DOHH2 (cell line): Measurements from ENCODE around the gene TPPP3.

Experiments
- CTCF ChIP-seq: fragments of 200-600 bp; sonication (generic); IDR thresholded peaks from one replicate; pipeline ENCODE4 v1.5.1; 2014; ENCODE audit warnings: antibody characterized with exemption, mild to moderate bottlenecking, low read depth, low read length; ENCODE audit not compliant: poor library complexity, severe bottlenecking
- EZH2phosphoT487 ChIP-seq: fragments of 200-600 bp; sonication (generic); IDR thresholded peaks from 2 replicates; pipeline ENCODE4 v1.6.1; 2017; ENCODE audit warnings: borderline replicate concordance, mild to moderate bottlenecking, antibody characterized with exemption, low read length, moderate library complexity, mixed read lengths

DNA sequence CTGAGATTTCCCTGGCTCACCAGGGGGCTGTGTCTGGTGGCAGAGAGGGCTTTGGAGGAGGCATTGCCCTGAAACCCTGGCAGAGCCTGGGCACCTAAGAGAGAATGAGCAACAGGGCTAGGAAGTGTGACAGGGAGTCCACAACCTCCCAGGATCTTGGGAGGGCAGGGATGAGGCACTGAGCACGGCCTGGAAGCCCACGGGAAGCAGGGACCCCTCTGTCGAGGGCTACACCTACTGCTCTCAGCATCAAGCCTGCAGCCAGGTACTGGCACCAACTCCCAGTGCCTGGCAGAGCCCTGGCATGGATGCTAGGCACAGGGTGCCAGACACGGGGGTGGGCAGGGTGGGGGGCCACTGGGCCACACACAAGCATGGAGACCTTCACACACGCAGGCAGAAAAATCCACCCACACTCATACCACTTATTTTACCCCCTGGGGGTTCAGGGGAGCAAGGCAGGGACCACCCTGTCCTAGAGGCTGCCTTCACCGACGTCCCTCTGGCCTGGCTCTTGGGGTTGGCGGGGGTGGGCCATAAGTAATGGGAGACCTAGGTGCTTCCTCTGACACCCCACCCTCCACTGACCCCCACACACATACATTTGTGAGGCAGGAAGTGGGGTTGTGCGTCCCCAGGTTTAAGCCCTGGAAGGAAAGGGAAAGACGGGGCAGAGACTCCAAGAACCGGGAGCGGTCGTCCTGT is 36.7 kb upstream of the TPPP3 start:
- TF ChIP-seq CTCF = no peak
- no peak for TF ChIP-seq EZH2phosphoT487
